Natural killer cell (primary cell): Measurements from ENCODE around the gene NR6A1. TPM values are rescaled to one million over a fixed set of nuclear protein-coding genes. Genes with fewer than 3 reads are reported as not detected.

Experiments used
- ATAC-seq, 3 donors: fragments of 150-1000 bp in 2 of 3; fragments of 200-7000 bp in 1 of 3; cut with Tn5 transposase; 1 replicate in 1 of 3; 2 replicates in 2 of 3; pipeline ENCODE4 v1.10.0; 2021; ENCODE audit warnings: mild to moderate bottlenecking in 2 of 3, moderate library complexity in 2 of 3
- DNase-seq, 2 donors: peaks; one replicate each; pipeline versions ENCODE4 v3.0.0 to v3.0.0-alpha.2; 2013 to 2021; ENCODE audit warnings: mixed read lengths in 1 of 2
- H3K27ac ChIP-seq: one replicate; pipeline ENCODE4 v1.5.1; 2013; ENCODE audit warnings: mild to moderate bottlenecking, low read length
- H3K27me3 ChIP-seq: one replicate; pipeline ENCODE4 v1.6.1; 2013; ENCODE audit warnings: low read length; ENCODE audit not compliant: control insufficient read depth, insufficient read depth
- H3K36me3 ChIP-seq: one replicate; pipeline ENCODE4 v1.6.1; 2013; ENCODE audit warnings: low read length; ENCODE audit not compliant: control insufficient read depth, insufficient read depth
- H3K4me1 ChIP-seq: one replicate; pipeline ENCODE4 v1.6.1; 2013; ENCODE audit warnings: low read length; ENCODE audit not compliant: control insufficient read depth, insufficient read depth
- H3K4me3 ChIP-seq: one replicate; pipeline ENCODE4 v1.5.1; 2013; ENCODE audit warnings: low read length
- H3K9me3 ChIP-seq: one replicate; pipeline ENCODE4 v1.6.1; 2013; ENCODE audit warnings: low read length; ENCODE audit not compliant: control insufficient read depth, insufficient read depth
- H3K27ac Mint-ChIP-seq, 2 donors: one replicate each; pipeline ENCODE4 v1.8.0; 2022; ENCODE audit warnings: mild to moderate bottlenecking in 2 of 2, mixed read lengths in 2 of 2, moderate library complexity in 1 of 2
- H3K27me3 Mint-ChIP-seq, 2 donors: one replicate each; pipeline ENCODE4 v1.8.0; 2022; ENCODE audit warnings: low read depth in 2 of 2, mixed read lengths in 2 of 2
- H3K36me3 Mint-ChIP-seq: one replicate; pipeline ENCODE4 v1.8.0; 2022; ENCODE audit warnings: mixed read lengths
- H3K4me1 Mint-ChIP-seq, 2 donors: one replicate each; pipeline ENCODE4 v1.8.0; 2022; ENCODE audit warnings: mixed read lengths in 2 of 2
- H3K4me3 Mint-ChIP-seq: one replicate; pipeline ENCODE4 v1.8.0; 2022; ENCODE audit warnings: mild to moderate bottlenecking, moderate library complexity, mixed read lengths
- H3K9me3 Mint-ChIP-seq, 2 donors: one replicate each; pipeline ENCODE4 v1.8.0; 2022; ENCODE audit warnings: mixed read lengths in 2 of 2
- CTCF ChIP-seq: fragments of 200-600 bp; IDR thresholded peaks from one replicate; pipeline ENCODE4 v1.8.0; 2022; ENCODE audit warnings: antibody characterized with exemption
- WGBS: methylation state at CpG from one replicate; pipeline ENCODE4 v1.1.7; 2013; ENCODE audit warnings: missing lambda C conversion rate; ENCODE audit not compliant: insufficient coverage; 5-methylcytosine and 5-hydroxymethylcytosine counted together
- intact Hi-C: fragments of 100-400 bp; cut with micrococcal nuclease; formaldehyde crosslinking; loops from one replicate; pipeline ENCODE4 v1.14.2; 2022
- total RNA-seq, 4 donors: library from RNA; stranded (reverse); fragments of 120-200 nt in 1 of 4; gene quantifications; one replicate each; pipeline versions ENCODE4 v1.2.3 to v1.2.4, GENCODE V29; 2013 to 2022

Gene NR6A1
- total RNA-seq, 3 donors from 2014 or later (not counting 1 experiment from before 2014, with no cell fraction given): 0.07 to 0.75 (median 0.49) TPM

DNA sequence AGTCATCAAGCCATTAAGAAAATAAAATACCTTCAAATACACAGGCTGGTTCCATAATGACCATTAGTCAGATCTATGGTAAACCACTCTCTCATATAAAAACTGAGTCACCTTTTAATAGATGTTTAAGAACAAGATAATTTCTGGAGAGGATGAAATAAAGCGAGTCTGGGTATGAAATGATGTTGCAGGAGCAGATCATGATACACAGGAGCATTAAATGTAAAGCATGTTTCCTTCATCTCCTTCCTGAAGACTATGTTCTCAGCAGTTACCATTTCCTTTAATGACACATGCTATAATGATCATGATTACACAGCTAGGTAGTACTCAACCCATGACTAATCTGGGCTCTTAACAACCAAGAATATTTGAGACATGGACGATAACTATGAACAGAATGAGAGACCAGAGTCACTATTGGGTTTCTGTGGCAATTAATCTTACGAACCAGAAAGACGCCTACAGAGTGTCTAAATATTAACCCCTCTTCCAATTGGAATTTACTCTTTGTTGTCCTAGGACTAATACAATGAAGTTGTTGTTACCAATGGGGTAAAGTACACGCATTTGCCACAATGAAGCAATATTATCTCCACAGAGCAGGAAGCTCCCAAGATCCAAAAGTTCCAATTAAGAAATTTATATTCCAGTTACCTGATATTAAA, 105.6 kb downstream of the NR6A1 start:
- Histone ChIP-seq H3K4me1 (peaks cover 6% of the 10 kb centered on the region), H3K27ac (no peak overlapping the region), H3K9me3 (no peaks in the 10 kb centered on the region), H3K27me3 (no peaks in the 10 kb centered on the region), H3K4me3 (no peak overlapping the region), H3K36me3 (no peaks in the 10 kb centered on the region)
- Mint-ChIP-seq H3K4me3 (peak overlapping the region; percentile 41), H3K9me3 (no peaks in the 10 kb centered on the region), H3K27ac (peak overlapping the region; percentile 15 to 76), H3K4me1 (peaks cover 44 to 61% of the 10 kb centered on the region in 2 donors), H3K36me3 (no peaks in the 10 kb centered on the region), H3K27me3 (no peaks in the 10 kb centered on the region)
- no peak for DNase-seq
- intact Hi-C loops: no loop called here
- ATAC-seq: no peak
- TF ChIP-seq CTCF: no peak
- WGBS: 85% methylated on average over 2 of the region's 5 CpGs

- peak overlapping the region; percentile 49 for H3K4me3 Mint-ChIP-seq
- TF ChIP-seq CTCF: no peak
- H3K27me3 Mint-ChIP-seq: no peaks in the 10 kb centered on the region
- ATAC-seq (no peak), DNase-seq (no peak)
- Histone ChIP-seq H3K27ac (no peak overlapping the region), H3K4me1 (peaks cover 6% of the 10 kb centered on the region), H3K4me3 (no peak overlapping the region), H3K36me3 (no peaks in the 10 kb centered on the region), H3K9me3 (no peaks in the 10 kb centered on the region), H3K27me3 (no peaks in the 10 kb centered on the region)
- no peaks in the 10 kb centered on the region for H3K9me3 Mint-ChIP-seq
- H3K27ac Mint-ChIP-seq: peak overlapping the region; percentile 30 to 97
- intact Hi-C loops: no loop called here
- peaks cover 50 to 66% of the 10 kb centered on the region in 2 donors for H3K4me1 Mint-ChIP-seq
- no peaks in the 10 kb centered on the region for H3K36me3 Mint-ChIP-seq
- WGBS: 100% methylated on average over 2 of the region's 2 CpGs
Observed at GRCh38 chr9:124664143-124664542, 107.0 kb downstream of the NR6A1 start.

DNA sequence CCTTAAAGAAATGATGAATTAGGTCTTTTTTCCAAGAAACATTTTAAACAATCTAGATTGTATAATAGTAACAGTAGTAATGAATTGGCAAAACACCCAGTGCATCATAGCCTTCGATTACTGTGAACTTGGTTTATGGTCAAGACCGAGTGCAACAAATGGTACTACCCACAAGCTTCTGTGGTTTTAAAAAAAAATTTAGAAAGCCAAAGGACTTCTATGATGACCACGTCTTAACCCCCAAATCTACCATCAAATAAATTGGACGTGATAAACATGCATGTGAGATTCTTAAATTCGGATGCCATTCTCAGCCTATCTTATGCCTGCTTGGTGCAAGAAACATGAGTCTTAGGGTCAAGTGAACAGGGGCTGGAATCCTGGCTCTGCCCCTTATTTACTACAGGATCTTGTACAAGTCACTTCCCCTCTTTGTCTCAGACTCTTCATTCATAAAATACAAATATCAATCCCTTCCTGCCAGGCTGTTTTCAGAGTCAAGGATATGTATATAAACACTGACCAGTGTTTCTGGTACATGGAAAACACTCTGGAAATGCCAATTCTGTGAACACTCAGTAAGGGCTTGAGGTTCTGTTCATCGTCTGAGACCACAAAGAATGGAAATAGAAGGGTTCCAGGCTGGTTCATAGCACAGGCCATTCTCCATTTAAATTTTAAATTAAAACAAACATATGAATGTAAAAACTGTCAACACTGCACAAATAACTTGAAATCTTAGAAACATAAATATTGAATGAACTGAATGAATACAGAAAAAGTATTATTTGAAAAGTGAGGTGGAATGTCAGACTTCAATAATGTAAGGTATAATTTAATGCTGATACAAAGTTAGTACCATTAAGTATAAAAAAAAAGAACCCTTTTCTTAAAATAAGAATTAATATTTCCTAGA, 107.8 kb downstream of the NR6A1 start:
- no peak for TF ChIP-seq CTCF
- DNase-seq (no peak), ATAC-seq (no peak)
- no peaks in the 10 kb centered on the region for H3K27me3 ChIP-seq
- Mint-ChIP-seq H3K9me3 (no peaks in the 10 kb centered on the region), H3K4me1 (peaks cover 57 to 75% of the 10 kb centered on the region in 2 donors), H3K27me3 (no peaks in the 10 kb centered on the region), H3K36me3 (no peaks in the 10 kb centered on the region), H3K4me3 (peak overlapping the region; percentile 74), H3K27ac (peak overlapping the region; percentile 82 to 97)
- H3K4me3 ChIP-seq: no peak overlapping the region
- WGBS: 54% methylated on average over 6 of the region's 6 CpGs
- H3K4me1 ChIP-seq: peaks cover 6% of the 10 kb centered on the region
- H3K27ac ChIP-seq: no peak overlapping the region
- no peaks in the 10 kb centered on the region for H3K36me3 ChIP-seq
- no peaks in the 10 kb centered on the region for H3K9me3 ChIP-seq
- intact Hi-C loops: no loop called here
